Measurements from ENCODE around the gene SEZ6L.

DNA sequence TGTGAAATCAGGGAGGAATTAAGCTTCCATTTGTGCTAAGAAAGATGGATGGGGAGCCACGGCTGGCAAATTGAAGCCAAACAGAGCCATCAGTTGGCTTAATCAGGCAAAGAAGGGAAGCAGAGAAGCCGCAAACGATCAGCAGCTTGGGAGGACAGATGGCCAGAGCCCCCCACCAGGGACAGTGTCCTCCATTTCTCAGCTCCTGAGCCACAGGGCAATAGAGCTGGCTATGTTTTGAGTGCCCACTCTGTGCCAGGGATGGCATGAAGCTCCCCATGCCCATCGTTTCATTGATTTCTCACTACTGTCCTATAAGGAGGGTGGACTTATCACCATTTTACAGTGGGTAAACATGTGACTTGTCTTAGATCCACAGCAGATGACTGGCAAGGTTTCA is 133.5 kb downstream of the SEZ6L start:
- TF ChIP-seq CTCF (IDR thresholded peaks at IDR 0.05 in 2 of 3, conservative IDR thresholded peaks at IDR 0.05 in 1 of 3; ENCODE audit: borderline replicate concordance in 1 of 3, insufficient read depth in 1 of 3, low read depth in 2 of 3, low read length in 2 of 3) (no peak), POLR2AphosphoS5 (IDR thresholded peaks at IDR 0.05; ENCODE audit: low read depth, low read length) (no peak), SIN3A (IDR thresholded peaks at IDR 0.05; ENCODE audit: low read depth) (no peak), YY1 (IDR thresholded peaks at IDR 0.05; ENCODE audit: extremely low read depth, insufficient replicate concordance, low read depth, low read length) (no peak), JUND (IDR thresholded peaks at IDR 0.05) (no peak), EGR1 (IDR thresholded peaks at IDR 0.05; ENCODE audit: low read depth) (no peak), REST (IDR thresholded peaks at IDR 0.05; ENCODE audit: low read depth) (no peak), EZH2 (IDR thresholded peaks at IDR 0.05) (no peak), POLR2A (IDR thresholded peaks at IDR 0.05; ENCODE audit: borderline replicate concordance, extremely low read depth, insufficient read depth, insufficient read length) (no peak), ELF1 (IDR thresholded peaks at IDR 0.05; ENCODE audit: borderline replicate concordance, low read depth) (no peak), EZH2phosphoT487 (IDR thresholded peaks at IDR 0.05; ENCODE audit: borderline replicate concordance) (no peak)
- TF ChIP-seq, protein P1, sequence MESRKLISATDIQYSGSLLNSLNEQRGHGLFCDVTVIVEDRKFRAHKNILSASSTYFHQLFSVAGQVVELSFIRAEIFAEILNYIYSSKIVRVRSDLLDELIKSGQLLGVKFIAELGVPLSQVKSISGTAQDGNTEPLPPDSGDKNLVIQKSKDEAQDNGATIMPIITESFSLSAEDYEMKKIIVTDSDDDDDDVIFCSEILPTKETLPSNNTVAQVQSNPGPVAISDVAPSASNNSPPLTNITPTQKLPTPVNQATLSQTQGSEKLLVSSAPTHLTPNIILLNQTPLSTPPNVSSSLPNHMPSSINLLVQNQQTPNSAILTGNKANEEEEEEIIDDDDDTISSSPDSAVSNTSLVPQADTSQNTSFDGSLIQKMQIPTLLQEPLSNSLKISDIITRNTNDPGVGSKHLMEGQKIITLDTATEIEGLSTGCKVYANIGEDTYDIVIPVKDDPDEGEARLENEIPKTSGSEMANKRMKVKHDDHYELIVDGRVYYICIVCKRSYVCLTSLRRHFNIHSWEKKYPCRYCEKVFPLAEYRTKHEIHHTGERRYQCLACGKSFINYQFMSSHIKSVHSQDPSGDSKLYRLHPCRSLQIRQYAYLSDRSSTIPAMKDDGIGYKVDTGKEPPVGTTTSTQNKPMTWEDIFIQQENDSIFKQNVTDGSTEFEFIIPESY (IDR thresholded peaks at IDR 0.05; ENCODE audit: extremely low read depth, insufficient replicate concordance, low read length): no peak

Data from HCT116 (cell line).